Measurements from ENCODE around the gene CLSTN2. TPM values are rescaled to one million over a fixed set of nuclear protein-coding genes. Genes with fewer than 3 reads are reported as not detected.

CLSTN2 gene
- total RNA-seq, 1 experiment from 2014 or later, result not detected

- H2AFZ ChIP-seq (ENCODE audit: low read length), result no peak overlapping the region
- no peaks in the 10 kb centered on the region for H3K79me2 ChIP-seq (ENCODE audit: low read length)
- H4K20me1 ChIP-seq (ENCODE audit: low read length), result no peaks in the 10 kb centered on the region
- H3K9me2 ChIP-seq (replicated peaks; ENCODE audit: low read length), result no peaks in the 10 kb centered on the region
- H3K27ac ChIP-seq (ENCODE audit: low read length), result no peak overlapping the region
- no TSS peak for BruUV-seq (replicated peaks)
- TF ChIP-seq EZH2 (IDR thresholded peaks at IDR 0.05; ENCODE audit: low read length, unreplicated experiment) (no peak), CTCF (conservative IDR thresholded peaks at IDR 0.05; ENCODE audit: low read depth, low read length) (no peak), EZH2phosphoT487 (IDR thresholded peaks at IDR 0.05; ENCODE audit: borderline replicate concordance, low read length) (no peak)
- H3F3A ChIP-seq (ENCODE audit: low read length, unreplicated experiment), result no peaks in the 10 kb centered on the region
- ChIA-PET CTCF (no interaction called here), POLR2A (ENCODE audit: unreplicated experiment) (no interaction called here)
- no peak overlapping the region for H3K4me3 ChIP-seq (ENCODE audit: low read length)
- ATAC-seq, result no peak
- H3K36me3 ChIP-seq (ENCODE audit: low read depth, low read length), result no peaks in the 10 kb centered on the region
- H3K4me1 ChIP-seq (ENCODE audit: insufficient read depth, low read length), result no peaks in the 10 kb centered on the region
- H3K27me3 ChIP-seq (ENCODE audit: low read length), result no peaks in the 10 kb centered on the region
- H3K9ac ChIP-seq (ENCODE audit: low read length), result no peak overlapping the region
- DNase-seq, result no peak
- H3K9me3 ChIP-seq (ENCODE audit: low read length), result no peaks in the 10 kb centered on the region
- H3K4me2 ChIP-seq (ENCODE audit: low read length), result no peak overlapping the region
- intact Hi-C loops (cut with micrococcal nuclease), result no loop called here
These were observed 254.3 kb downstream of the CLSTN2 start for GRCh38 chr3:140189267-140189666.

- no peaks in the 10 kb centered on the region for H3K36me3 ChIP-seq (ENCODE audit: low read depth, low read length)
- POLR2A ChIA-PET (ENCODE audit: unreplicated experiment), result no interaction called here
- no peaks in the 10 kb centered on the region for H3K9me2 ChIP-seq (replicated peaks; ENCODE audit: low read length)
- intact Hi-C loops (cut with micrococcal nuclease), result no loop called here
- no peak overlapping the region for H3K4me3 ChIP-seq (ENCODE audit: low read length)
- H3K9ac ChIP-seq (ENCODE audit: low read length), result no peak overlapping the region
- CTCF ChIA-PET, result no interaction called here
- TF ChIP-seq EZH2phosphoT487 (IDR thresholded peaks at IDR 0.05; ENCODE audit: borderline replicate concordance, low read length), result no peak
- TF ChIP-seq EZH2 (IDR thresholded peaks at IDR 0.05; ENCODE audit: low read length, unreplicated experiment), result no peak
- TF ChIP-seq CTCF (conservative IDR thresholded peaks at IDR 0.05; ENCODE audit: low read depth, low read length), result no peak
- H3K27ac ChIP-seq (ENCODE audit: low read length), result no peak overlapping the region
- no peaks in the 10 kb centered on the region for H4K20me1 ChIP-seq (ENCODE audit: low read length)
- no peaks in the 10 kb centered on the region for H3K27me3 ChIP-seq (ENCODE audit: low read length)
- ATAC-seq, result no peak
- no TSS peak for BruUV-seq (replicated peaks)
- no peaks in the 10 kb centered on the region for H3K79me2 ChIP-seq (ENCODE audit: low read length)
- no peak for DNase-seq
- H3F3A ChIP-seq (ENCODE audit: low read length, unreplicated experiment), result no peaks in the 10 kb centered on the region
- no peaks in the 10 kb centered on the region for H3K9me3 ChIP-seq (ENCODE audit: low read length)
- no peaks in the 10 kb centered on the region for H3K4me1 ChIP-seq (ENCODE audit: insufficient read depth, low read length)
- H2AFZ ChIP-seq (ENCODE audit: low read length), result no peak overlapping the region
- no peak overlapping the region for H3K4me2 ChIP-seq (ENCODE audit: low read length)
These were observed 255.0 kb downstream of the CLSTN2 start for GRCh38 chr3:140189976-140190375.

- H3K9ac ChIP-seq (ENCODE audit: low read length), result no peak overlapping the region
- H3F3A ChIP-seq (ENCODE audit: low read length, unreplicated experiment), result no peaks in the 10 kb centered on the region
- no peaks in the 10 kb centered on the region for H4K20me1 ChIP-seq (ENCODE audit: low read length)
- no peak for TF ChIP-seq EZH2phosphoT487 (IDR thresholded peaks at IDR 0.05; ENCODE audit: borderline replicate concordance, low read length)
- no peak for TF ChIP-seq EZH2 (IDR thresholded peaks at IDR 0.05; ENCODE audit: low read length, unreplicated experiment)
- TF ChIP-seq CTCF (conservative IDR thresholded peaks at IDR 0.05; ENCODE audit: low read depth, low read length), result no peak
- H3K4me3 ChIP-seq (ENCODE audit: low read length), result no peak overlapping the region
- H3K9me3 ChIP-seq (ENCODE audit: low read length), result no peaks in the 10 kb centered on the region
- H3K79me2 ChIP-seq (ENCODE audit: low read length), result no peaks in the 10 kb centered on the region
- POLR2A ChIA-PET (ENCODE audit: unreplicated experiment), result no interaction called here
- DNase-seq, result no peak
- no peaks in the 10 kb centered on the region for H3K9me2 ChIP-seq (replicated peaks; ENCODE audit: low read length)
- intact Hi-C loops (cut with micrococcal nuclease), result no loop called here
- ATAC-seq, result no peak
- H3K27ac ChIP-seq (ENCODE audit: low read length), result no peak overlapping the region
- no TSS peak for BruUV-seq (replicated peaks)
- H3K4me2 ChIP-seq (ENCODE audit: low read length), result no peak overlapping the region
- CTCF ChIA-PET, result no interaction called here
- no peaks in the 10 kb centered on the region for H3K27me3 ChIP-seq (ENCODE audit: low read length)
- no peak overlapping the region for H2AFZ ChIP-seq (ENCODE audit: low read length)
- no peaks in the 10 kb centered on the region for H3K4me1 ChIP-seq (ENCODE audit: insufficient read depth, low read length)
- H3K36me3 ChIP-seq (ENCODE audit: low read depth, low read length), result no peaks in the 10 kb centered on the region
These were observed 262.0 kb downstream of the CLSTN2 start for GRCh38 chr3:140196970-140197369.

Data from PC-3 (cell line).